ENCODE measurements around the gene UNC13B.
"Not testable (repeated sequence)": the region's sequence is repeated elsewhere in the genome, so short reads cannot be mapped to it uniquely, and the experiment has no call there.

The UNC13B gene

GRCh38 chr9:35229066-35229778, 67.4 kb downstream of the UNC13B start:
- DNase-seq = no peak

DNA sequence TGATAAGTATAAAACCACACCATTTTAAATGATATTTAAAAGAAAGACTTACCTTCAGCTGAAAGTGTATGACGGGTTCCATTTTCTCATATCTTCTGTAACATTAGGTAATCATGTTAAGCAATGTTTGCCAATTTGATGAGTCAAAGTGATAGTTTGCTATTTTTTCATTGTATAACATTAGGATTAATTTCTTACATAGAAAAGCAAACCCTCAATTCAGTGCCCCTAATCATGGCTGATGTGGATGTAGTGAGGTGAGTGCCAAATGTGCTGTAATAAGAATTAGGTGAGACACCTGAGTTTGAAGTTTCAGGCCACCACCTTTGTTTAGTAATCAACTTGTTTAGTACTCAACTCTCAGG, 68.0 kb downstream of the UNC13B start:
- no peak for DNase-seq

DNA sequence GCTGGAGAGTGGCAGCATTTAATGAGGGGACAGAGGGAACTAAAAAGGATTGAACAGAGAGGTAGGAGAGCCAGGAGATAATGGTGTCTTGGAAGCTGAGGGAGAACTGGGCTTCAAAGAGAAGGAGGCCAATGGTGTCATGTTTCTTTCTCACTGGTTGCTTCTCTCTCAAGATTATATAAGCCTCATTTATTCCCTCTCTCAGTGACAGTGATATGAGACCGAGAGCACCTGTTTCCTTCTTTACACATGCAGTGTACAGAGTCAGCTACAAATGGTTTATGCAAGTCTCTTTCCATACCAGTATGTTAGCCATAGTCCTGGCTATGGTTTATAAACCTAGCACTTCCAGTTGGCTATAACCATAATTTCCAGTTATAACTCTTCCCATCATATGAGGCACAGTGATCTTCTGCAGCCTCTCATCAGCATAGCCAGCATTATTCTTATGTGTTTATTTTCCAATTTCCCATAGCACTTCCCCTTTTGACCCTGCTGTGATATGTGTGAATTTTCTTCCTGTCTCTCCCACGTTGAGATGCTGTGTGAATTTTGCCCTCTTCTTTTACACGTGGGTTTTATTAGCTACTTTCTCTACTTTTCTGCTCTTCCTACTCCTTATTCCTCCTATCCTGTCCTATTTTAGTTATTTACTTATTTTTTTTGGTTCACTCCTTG, 71.2 kb downstream of the UNC13B start:
- DNase-seq = no peak

GRCh38 chr9:35236692-35237091, 74.9 kb downstream of the UNC13B start:
- DNase-seq = no peak

DNA sequence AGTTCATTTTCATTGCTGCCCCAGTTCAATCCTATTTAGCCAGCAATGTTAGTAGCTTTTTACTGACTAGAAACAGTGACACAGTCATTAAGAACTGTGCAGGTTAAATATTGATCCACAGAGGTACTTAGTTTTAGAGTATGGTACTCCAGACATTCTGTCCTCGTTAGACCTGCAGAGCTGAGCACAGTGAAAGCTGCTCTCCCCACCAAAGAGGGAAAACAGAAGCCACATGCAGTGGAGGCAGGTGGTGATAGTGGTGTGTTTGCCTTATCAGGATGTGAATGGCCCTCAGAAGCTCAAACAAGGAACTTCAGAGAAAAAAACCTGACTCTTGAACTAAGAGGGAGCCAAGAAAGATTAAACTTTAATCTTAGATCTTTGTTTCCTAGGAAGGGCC, 75.5 kb downstream of the UNC13B start:
- no peak for DNase-seq

GRCh38 chr9:35245945-35246344, 84.1 kb downstream of the UNC13B start:
- not testable (repeated sequence) for DNase-seq

DNA sequence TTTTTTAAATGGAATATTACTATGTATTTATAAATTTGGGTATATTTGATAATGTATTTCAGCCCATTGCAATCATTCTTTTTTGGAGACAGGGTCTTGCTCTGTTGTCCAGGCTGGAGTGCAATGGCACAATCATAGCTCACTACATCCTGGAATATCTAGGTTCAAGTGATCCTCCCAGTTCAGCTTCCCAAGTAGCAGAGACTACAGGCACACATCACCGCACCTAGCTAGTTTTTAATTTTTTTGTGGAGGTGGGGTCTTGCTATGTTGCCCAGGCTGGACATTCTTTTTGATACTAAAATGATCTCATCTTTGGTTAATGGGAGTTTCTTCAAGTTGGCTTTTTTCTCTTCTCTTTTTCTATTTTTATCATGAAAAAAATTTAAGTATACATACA, 91.3 kb downstream of the UNC13B start:
- no peak for DNase-seq

DNA sequence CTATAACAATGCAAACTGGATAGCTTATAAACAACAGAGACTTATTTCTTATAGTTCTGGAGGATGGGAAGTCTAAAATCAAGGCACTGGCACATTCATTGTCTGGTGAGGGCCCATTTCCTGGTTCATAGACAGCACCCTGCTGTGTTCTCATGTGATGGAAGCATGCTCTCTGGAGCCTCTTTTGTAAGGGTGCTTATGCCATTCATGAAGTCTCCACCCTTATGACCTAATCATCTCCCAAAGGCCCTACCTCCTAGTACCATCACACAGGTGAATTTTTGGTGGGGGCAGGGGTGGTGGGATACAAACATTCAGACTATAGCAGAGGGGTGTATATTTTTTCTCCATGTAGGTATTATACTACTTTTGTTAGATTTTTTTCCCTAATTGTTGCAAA, 92.4 kb downstream of the UNC13B start:
- DNase-seq = no peak

GRCh38 chr9:35254984-35255857, 93.4 kb downstream of the UNC13B start:
- DNase-seq = no peak

- no peak for DNase-seq
Observed at GRCh38 chr9:35257986-35258659, 96.3 kb downstream of the UNC13B start.

DNA sequence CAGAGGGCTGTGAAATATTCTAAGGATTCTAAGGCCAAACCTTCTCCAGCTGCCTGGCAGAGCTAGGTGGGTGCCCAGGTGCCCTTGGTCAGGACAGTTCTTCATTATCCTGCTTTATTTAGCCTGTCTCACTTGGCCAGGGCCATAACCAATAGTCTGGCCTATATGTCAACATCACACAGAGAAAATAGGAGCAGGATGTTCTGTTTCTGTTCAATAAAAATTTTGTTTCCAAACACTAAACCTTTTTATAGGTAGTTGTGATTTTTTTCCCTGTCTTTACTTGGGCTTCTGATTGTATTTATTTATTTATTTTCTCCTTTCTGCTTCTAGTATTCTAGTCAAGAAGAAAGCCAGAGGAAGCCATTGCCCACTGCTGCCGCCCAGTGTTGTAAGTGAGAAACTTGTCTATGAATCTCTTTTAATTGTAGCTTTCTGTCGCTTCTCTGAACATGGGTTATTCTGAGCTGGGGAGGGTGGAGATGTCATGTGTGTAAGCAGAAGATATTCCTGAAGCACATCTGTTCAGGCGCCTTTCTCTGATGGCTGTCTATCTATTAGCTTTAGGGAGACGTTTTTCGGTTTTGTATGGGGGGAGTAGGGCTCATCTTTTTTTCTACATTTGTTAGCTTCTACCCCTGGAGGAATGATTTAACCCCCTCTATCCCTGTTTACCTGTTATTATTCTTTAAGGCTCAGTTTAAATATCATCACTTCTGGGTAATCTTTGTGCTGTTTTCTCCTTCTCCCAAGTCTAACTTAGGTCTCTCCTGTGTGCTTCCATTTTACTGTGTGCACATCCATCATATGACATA, 97.1 kb downstream of the UNC13B start:
- peak; percentile 27 for DNase-seq

DNA sequence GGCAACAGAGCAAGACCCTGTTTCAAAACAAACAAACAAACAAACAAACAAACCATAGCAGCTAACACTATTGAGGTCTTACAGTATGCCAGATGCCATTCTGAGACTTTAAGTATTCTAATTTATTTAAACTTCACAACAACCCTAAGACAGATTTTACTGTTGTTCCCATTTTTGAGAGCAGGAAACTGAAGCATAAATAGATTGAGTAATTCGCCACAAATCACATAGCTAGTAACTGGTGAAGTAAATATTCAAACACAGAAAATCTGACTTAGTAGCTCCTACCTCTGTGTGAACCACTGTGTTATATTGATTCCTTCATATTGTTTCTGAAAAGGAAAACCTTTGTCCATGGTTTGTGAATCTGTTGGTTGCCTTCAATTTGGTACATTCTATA, 98.4 kb downstream of the UNC13B start:
- DNase-seq = no peak

DNA sequence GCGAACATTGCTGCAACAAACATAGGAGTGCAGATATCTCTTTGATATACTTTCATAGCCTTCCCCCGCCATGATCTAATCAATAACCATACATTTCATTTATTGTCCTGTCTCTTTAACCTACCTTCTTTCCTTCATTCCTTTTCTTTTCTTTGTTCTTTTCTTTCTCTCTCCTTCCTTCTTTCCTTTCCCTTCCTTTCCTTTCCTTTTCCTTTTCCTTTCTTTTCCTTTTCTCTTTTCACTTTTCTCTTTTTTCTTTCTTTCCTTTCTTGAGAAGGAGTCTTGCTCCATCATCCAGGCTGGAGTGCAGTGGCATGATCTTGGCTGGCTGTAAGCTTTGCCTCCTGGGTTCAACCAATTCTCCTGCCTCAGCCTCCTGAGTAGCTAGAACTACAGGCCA, 100.3 kb downstream of the UNC13B start:
- DNase-seq = no peak

DNA sequence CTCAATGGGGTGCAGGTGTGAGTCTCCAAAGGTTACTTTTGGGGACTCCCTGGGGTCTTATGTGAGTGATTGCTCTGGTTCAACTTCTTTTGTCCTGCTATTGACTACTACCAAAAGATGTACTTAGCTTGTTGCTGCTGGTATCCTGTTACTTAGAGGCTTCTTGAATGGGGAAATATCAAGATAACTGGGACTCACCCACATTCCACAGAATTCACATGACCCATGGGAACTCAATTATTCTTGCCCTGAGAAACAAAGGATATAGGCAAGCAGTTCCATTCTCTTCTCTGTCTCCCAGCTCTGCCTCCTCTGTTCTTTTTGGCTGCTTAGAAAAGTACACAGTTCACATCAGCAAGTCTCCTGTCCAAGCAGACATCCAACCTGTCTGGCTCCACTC, 105.9 kb downstream of the UNC13B start:
- no peak for DNase-seq

DNA sequence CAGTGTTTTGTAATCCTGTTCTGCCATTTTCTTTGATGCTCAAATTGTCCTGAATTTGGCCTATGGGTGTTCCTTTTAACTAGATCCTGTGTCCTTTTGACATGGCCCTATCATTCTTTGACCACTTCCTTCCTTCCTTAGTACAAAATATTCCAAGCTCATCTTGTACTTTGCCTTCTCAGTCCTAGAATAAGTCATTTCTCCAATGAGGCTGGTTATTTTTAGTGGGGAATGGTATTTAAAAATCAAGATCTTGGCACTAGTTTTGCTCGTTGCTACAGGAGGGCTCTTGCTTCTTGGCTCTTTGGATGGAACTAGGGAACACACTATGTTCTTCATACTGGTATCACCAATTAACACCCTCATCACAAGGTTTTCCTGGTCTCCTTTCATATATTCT, 108.1 kb downstream of the UNC13B start:
- no peak for DNase-seq

DNA sequence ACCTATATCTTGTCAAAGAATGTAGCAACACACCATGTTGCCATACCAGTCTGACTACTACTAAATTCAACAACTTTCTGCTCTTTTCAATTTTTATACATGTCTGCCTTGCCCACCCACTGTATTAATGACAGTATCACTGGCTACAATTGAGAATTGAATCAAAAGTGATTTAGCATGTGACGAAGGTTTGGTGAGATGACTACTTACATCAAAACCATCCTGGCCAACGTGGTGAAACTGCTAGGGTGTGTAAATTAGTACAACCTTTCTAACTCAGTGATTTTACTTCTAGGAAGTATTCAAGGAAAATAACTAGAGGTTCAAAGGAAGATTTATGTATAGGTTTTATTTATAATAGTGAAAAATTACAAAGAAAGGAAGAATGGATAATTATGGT, 109.8 kb downstream of the UNC13B start:
- no peak for DNase-seq

DNA sequence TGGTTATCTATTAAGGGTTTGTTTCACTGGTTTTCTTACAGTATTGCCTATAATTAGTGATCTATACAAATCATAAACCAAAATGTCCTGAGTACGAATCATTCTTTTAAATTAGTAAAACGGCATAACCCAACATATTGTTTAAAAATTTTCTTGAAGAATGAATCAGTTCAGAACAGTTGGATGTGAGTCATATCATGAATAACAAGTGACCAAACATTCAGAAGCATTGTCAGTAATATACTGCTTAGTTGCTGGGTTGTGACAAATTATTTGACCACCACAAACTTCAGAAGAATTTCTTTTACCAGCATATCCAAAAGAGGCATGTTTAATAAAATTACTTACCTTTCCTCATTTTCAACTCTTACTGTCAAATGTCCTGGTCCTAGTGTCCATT, 111.2 kb downstream of the UNC13B start:
- no peak for DNase-seq

DNA sequence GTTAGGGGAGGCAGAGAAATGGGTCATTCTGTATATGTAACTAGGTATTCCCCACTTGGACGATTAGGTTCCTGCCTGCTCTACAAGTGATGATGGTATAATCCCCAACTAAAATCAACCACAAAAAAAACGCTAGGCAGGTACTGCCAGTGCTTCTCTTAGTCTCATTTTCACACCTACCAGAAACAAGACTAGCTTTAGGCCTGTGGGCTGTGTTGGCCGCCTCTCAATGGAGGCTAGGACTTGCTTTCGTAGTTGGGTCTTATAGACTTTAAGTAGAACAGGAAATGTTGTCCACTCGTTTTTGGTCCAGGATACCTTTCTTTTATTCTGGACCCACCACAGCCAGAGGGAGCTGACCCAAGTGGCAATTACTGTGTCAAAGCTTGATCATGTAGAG, 111.8 kb downstream of the UNC13B start:
- no peak for DNase-seq

GRCh38 chr9:35274993-35275392, 113.2 kb downstream of the UNC13B start:
- DNase-seq = no peak

- no peak for DNase-seq
Observed at GRCh38 chr9:35277171-35277520, 115.3 kb downstream of the UNC13B start.

GRCh38 chr9:35277628-35278359, 116.0 kb downstream of the UNC13B start:
- no peak for DNase-seq

GRCh38 chr9:35279946-35280345, 118.1 kb downstream of the UNC13B start:
- no peak for DNase-seq
